ENCODE results near the gene USP3. TPM values are rescaled to one million over a fixed set of nuclear protein-coding genes. Genes with fewer than 3 reads are reported as not detected.

Gene USP3
- total RNA-seq, 6 experiments from 2014 or later: 21.9 to 33.8 (median 24.8) TPM

GRCh38 chr15:63602595-63602994 is 98.2 kb downstream of the USP3 start:
- Histone ChIP-seq H3K36me3 (peaks cover 0 to 5% (median 0%) of the 10 kb centered on the region in 4 donors), H3K27me3 (no peaks in the 10 kb centered on the region), H3K4me1 (peaks cover 0 to 17% (median 0%) of the 10 kb centered on the region in 4 donors), H3K27ac (no peak overlapping the region), H3K4me3 (no peak overlapping the region), H3K9me3 (no peaks in the 10 kb centered on the region)
- TF ChIP-seq POLR2A (IDR thresholded peaks at IDR 0.05): no peak
- no peak for TF ChIP-seq CTCF (IDR thresholded peaks at IDR 0.05)
- intact Hi-C loops (cut with DNase I): no loop called here
- peak in 1 of 3 donors; percentile 39 for DNase-seq
- no peak for ATAC-seq
- WGBS (ENCODE audit: insufficient coverage, low coverage, low lambda C conversion rate, missing lambda C conversion rate): 100% methylated on average over 1 of the region's 3 CpGs

GRCh38 chr15:63603516-63603915 is 99.1 kb downstream of the USP3 start:
- Histone ChIP-seq H3K4me3 (no peak overlapping the region), H3K9me3 (no peaks in the 10 kb centered on the region), H3K27me3 (no peaks in the 10 kb centered on the region), H3K27ac (no peak overlapping the region), H3K4me1 (peaks cover 0 to 17% (median 0%) of the 10 kb centered on the region in 4 donors), H3K36me3 (peaks cover 0 to 14% (median 0%) of the 10 kb centered on the region in 4 donors)
- peak in 1 of 3 donors; percentile 53 for DNase-seq
- TF ChIP-seq CTCF (IDR thresholded peaks at IDR 0.05) (no peak), POLR2A (IDR thresholded peaks at IDR 0.05) (no peak)
- ATAC-seq: no peak
- 100% methylated on average over 1 of the region's 4 CpGs for WGBS (ENCODE audit: insufficient coverage, low coverage, low lambda C conversion rate, missing lambda C conversion rate)
- intact Hi-C loops (cut with DNase I): no loop called here

- Histone ChIP-seq H3K4me3 (no peak overlapping the region), H3K27ac (no peak overlapping the region), H3K9me3 (no peaks in the 10 kb centered on the region), H3K36me3 (peaks cover 0 to 21% (median 2%) of the 10 kb centered on the region in 4 donors), H3K4me1 (peaks cover 0 to 12% (median 0%) of the 10 kb centered on the region in 4 donors), H3K27me3 (no peaks in the 10 kb centered on the region)
- DNase-seq (no peak), ATAC-seq (no peak)
- intact Hi-C loops (cut with DNase I): no loop called here
- 100% methylated on average over 1 of the region's 2 CpGs for WGBS (ENCODE audit: insufficient coverage, low coverage, low lambda C conversion rate, missing lambda C conversion rate)
- TF ChIP-seq CTCF (IDR thresholded peaks at IDR 0.05) (no peak), POLR2A (IDR thresholded peaks at IDR 0.05) (no peak)
These were observed 99.9 kb downstream of the USP3 start for GRCh38 chr15:63604281-63604680.

GRCh38 chr15:63605036-63605435 is 100.6 kb downstream of the USP3 start:
- intact Hi-C loops (cut with DNase I): no loop called here

More at GRCh38 chr15:63605036-63605435, 100.6 kb downstream of the USP3 start:
- no peak for TF ChIP-seq CTCF (IDR thresholded peaks at IDR 0.05)
- TF ChIP-seq POLR2A (IDR thresholded peaks at IDR 0.05): no peak
- Histone ChIP-seq H3K4me3 (no peak overlapping the region), H3K9me3 (no peaks in the 10 kb centered on the region), H3K27ac (no peak overlapping the region), H3K36me3 (peaks cover 0 to 22% (median 4%) of the 10 kb centered on the region in 4 donors), H3K4me1 (peaks cover 0 to 12% (median 2%) of the 10 kb centered on the region in 4 donors), H3K27me3 (no peaks in the 10 kb centered on the region)
- no peak for DNase-seq
- 100% methylated on average over 2 of the region's 3 CpGs for WGBS (ENCODE audit: insufficient coverage, low coverage, low lambda C conversion rate, missing lambda C conversion rate)
- ATAC-seq: no peak
